Activated CD4-positive, CD25-positive, alpha-beta regulatory T cell treated with anti-CD3 and anti-CD28 coated beads, Interleukin-2, amount 50 U/mL, for 24 hours (primary cell): Measurements from ENCODE around the gene TUBB3.
"Not testable (repeated sequence)": the region's sequence is repeated elsewhere in the genome, so short reads cannot be mapped to it uniquely, and the experiment has no call there.

Source experiments
- ATAC-seq, 2 donors: fragments of 150-1000 bp; cut with Tn5 transposase; one replicate each; pipeline ENCODE4 v1.10.0; 2021; ENCODE audit warnings: mild to moderate bottlenecking in 1 of 2, moderate library complexity in 1 of 2

TUBB3 gene

GRCh38 chr16:89902980-89903379 is 20.2 kb upstream of the TUBB3 start:
- ATAC-seq, result no peak

GRCh38 chr16:89903908-89904515 is 19.1 kb upstream of the TUBB3 start:
- no peak for ATAC-seq

GRCh38 chr16:89904606-89905510 is 18.3 kb upstream of the TUBB3 start:
- no peak for ATAC-seq

GRCh38 chr16:89905511-89906139 is 17.5 kb upstream of the TUBB3 start:
- ATAC-seq, result no peak

GRCh38 chr16:89906140-89907025 is 16.8 kb upstream of the TUBB3 start:
- ATAC-seq, result no peak

- no peak for ATAC-seq
Observed at GRCh38 chr16:89907055-89907814, 15.9 kb upstream of the TUBB3 start.

- ATAC-seq, result no peak
Observed at GRCh38 chr16:89908236-89908635, 14.9 kb upstream of the TUBB3 start.

- peak; percentile 80 to 84 for ATAC-seq
Observed at GRCh38 chr16:89909777-89910716, 13.1 kb upstream of the TUBB3 start.

- ATAC-seq, result no peak
Observed at GRCh38 chr16:89910717-89911354, 12.3 kb upstream of the TUBB3 start.

GRCh38 chr16:89911375-89911774 is 11.8 kb upstream of the TUBB3 start:
- ATAC-seq, result no peak

GRCh38 chr16:89912143-89912542 is 11.0 kb upstream of the TUBB3 start:
- ATAC-seq, result no peak

GRCh38 chr16:89912627-89913026 is 10.5 kb upstream of the TUBB3 start:
- ATAC-seq, result no peak

GRCh38 chr16:89913408-89914387 is 9.4 kb upstream of the TUBB3 start:
- ATAC-seq, result no peak

GRCh38 chr16:89914642-89915285 is 8.4 kb upstream of the TUBB3 start:
- ATAC-seq, result not testable (repeated sequence)

- ATAC-seq, result no peak
Observed at GRCh38 chr16:89915303-89916232, 7.6 kb upstream of the TUBB3 start.

GRCh38 chr16:89917773-89918452 is 5.2 kb upstream of the TUBB3 start:
- peak; percentile 82 to 84 for ATAC-seq
